GM10266 (cell line): ENCODE data around the gene MAOA.
"Not testable (repeated sequence)": the region's sequence is repeated elsewhere in the genome, so short reads cannot be mapped to it uniquely, and the experiment has no call there.

ENCODE experiments used
- DNase-seq: peaks from one replicate; pipeline ENCODE4 v3.0.0; 2012; ENCODE audit errors: extremely low spot score
- CTCF ChIP-seq: IDR thresholded peaks from 2 replicates; pipeline ENCODE4 v1.5.1; 2012; ENCODE audit warnings: mild to moderate bottlenecking, low read depth; ENCODE audit not compliant: control insufficient read depth, insufficient read depth; ENCODE audit errors: missing control alignments

The MAOA gene

GRCh38 chrX:43716696-43717095 is 60.6 kb downstream of the MAOA start:
- DNase-seq: no peak
- TF ChIP-seq CTCF: no peak

- no peak for TF ChIP-seq CTCF
- no peak for DNase-seq
These were observed 61.1 kb downstream of the MAOA start for GRCh38 chrX:43717161-43717560.

DNA sequence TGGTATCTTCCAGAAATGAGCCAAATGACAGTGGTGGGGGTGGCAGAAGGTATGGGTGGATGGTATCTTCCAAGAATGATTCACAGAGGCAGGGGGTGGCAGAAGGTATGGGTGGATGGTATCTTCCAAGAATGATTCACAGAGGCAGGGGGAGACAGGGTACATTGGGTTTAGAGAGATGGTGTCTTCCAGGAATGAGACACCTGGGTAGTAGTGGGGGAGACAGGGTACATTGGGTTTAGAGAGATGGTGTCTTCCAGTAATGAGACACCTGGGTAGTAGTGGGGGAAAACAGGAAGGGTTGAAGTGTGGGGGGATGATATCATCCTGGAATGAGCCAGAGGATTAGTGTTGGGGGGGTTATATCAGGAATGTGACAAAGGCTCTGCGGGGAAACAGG is 62.0 kb downstream of the MAOA start:
- no peak for TF ChIP-seq CTCF
- no peak for DNase-seq

GRCh38 chrX:43718546-43718945 is 62.4 kb downstream of the MAOA start:
- DNase-seq: no peak
- TF ChIP-seq CTCF: no peak

DNA sequence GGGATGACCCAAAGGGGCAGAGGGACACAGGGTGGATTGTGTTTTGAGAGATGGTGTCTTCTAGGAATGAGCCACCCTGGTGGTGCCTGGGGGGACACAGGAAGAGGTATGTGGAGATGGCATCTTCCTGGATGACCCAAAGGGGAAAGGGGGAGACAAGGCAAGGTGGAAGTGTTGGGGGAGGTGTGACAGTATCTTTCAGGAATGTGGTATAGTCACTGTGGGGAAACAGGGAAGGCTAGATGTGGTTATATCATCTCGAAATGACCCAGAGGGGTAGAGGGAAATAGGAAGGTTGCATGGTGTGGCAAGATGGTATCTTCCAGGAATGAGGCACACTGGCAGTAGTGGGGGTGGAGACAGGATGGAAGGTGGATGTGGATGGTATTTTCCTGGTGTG is 62.9 kb downstream of the MAOA start:
- no peak for DNase-seq
- TF ChIP-seq CTCF: no peak

GRCh38 chrX:43720082-43720481 is 64.0 kb downstream of the MAOA start:
- DNase-seq: no peak
- TF ChIP-seq CTCF: no peak

GRCh38 chrX:43720961-43721360 is 64.9 kb downstream of the MAOA start:
- no peak for TF ChIP-seq CTCF
- DNase-seq: no peak

- DNase-seq: not testable (repeated sequence)
These were observed 69.1 kb downstream of the MAOA start for GRCh38 chrX:43725227-43725626.

GRCh38 chrX:43727254-43727653 is 71.2 kb downstream of the MAOA start:
- DNase-seq: not testable (repeated sequence)
